ENCODE measurements around the gene ANXA8.
"Not testable (repeated sequence)": the region's sequence is repeated elsewhere in the genome, so short reads cannot be mapped to it uniquely, and the experiment has no call there.

- not testable (repeated sequence) for TF ChIP-seq CTCF (IDR thresholded peaks at IDR 0.05; ENCODE audit: low read length); EZH2 (IDR thresholded peaks at IDR 0.05; ENCODE audit: borderline replicate concordance, low read length)
Observed at GRCh38 chr10:47467957-47468356, 16.0 kb downstream of the ANXA8 start.
